ENCODE data around the gene APELA.

GRCh38 chr4:164894702-164895101 is 17.7 kb downstream of the APELA start:
- TF ChIP-seq CTCF (IDR thresholded peaks at IDR 0.05) (no peak), POLR2A (IDR thresholded peaks at IDR 0.05) (no peak)
